Breast epithelium (tissue), 4 donors: ENCODE measurements around the gene GPR148. TPM values are rescaled to one million over a fixed set of nuclear protein-coding genes. Genes with fewer than 3 reads are reported as not detected.
A peak's percentile ranks its signal among the peaks of the same experiment; 100 is the strongest.

Experiments
- DNase-seq, 2 donors: peaks; one replicate each; pipeline ENCODE4 v3.0.0-alpha.2; 2019; ENCODE audit warnings: low spot score in 2 of 2
- H3K27ac ChIP-seq, 2 donors: fragments of 200-600 bp; sonication (generic) in 1 of 2; one replicate each; pipeline ENCODE4 v1.5.1; 2016 to 2019; ENCODE audit warnings: mild to moderate bottlenecking in 1 of 2
- H3K27me3 ChIP-seq, 2 donors: fragments of 200-600 bp; sonication (generic) in 1 of 2; one replicate each; pipeline versions ENCODE4 v1.5.1 to v1.6.0; 2017 to 2019; ENCODE audit warnings: control low read depth in 1 of 2, mild to moderate bottlenecking in 1 of 2
- H3K36me3 ChIP-seq: fragments of 200-600 bp; one replicate; pipeline ENCODE4 v1.5.1; 2019
- H3K4me1 ChIP-seq, 2 donors: fragments of 200-600 bp; sonication (generic); one replicate each; pipeline ENCODE4 v1.5.1; 2016 to 2019; ENCODE audit warnings: control low read depth in 1 of 2
- H3K4me3 ChIP-seq, 3 donors: fragments of 200-600 bp; sonication (generic); 1 replicate in 2 of 3; 2 replicates in 1 of 3; pipeline ENCODE4 v1.5.1; 2016 to 2019; ENCODE audit warnings: mild to moderate bottlenecking in 3 of 3, moderate library complexity in 2 of 3
- H3K9me3 ChIP-seq, 2 donors: fragments of 200-600 bp; sonication (generic) in 1 of 2; one replicate each; pipeline ENCODE4 v1.5.1; 2016 to 2019; ENCODE audit warnings: control low read depth in 1 of 2
- POLR2A ChIP-seq: fragments of 450-650 bp; IDR thresholded peaks from one replicate; pipeline ENCODE4 v1.6.1; 2016; ENCODE audit warnings: antibody characterized with exemption, mild to moderate bottlenecking, moderate library complexity
- POLR2AphosphoS5 ChIP-seq, 3 donors: sonication (generic); formaldehyde crosslinking; IDR thresholded peaks; one replicate each; pipeline ENCODE4 v1.6.1; 2017; ENCODE audit warnings: antibody characterized with exemption in 3 of 3
- intact Hi-C: fragments of 100-400 bp; cut with DNase I; formaldehyde crosslinking; loops from one replicate; pipeline ENCODE4 v1.15.1; 2023; ENCODE audit warnings: low total_unique reads
- total RNA-seq, 3 donors: library from RNA; depleted of rRNA; stranded (reverse); fragments of >200 nt; gene quantifications; one replicate each; pipeline ENCODE4 v1.1.0, GENCODE V29; 2016
- TF ChIP-seq, protein P1 (sequence below), 3 donors: fragments of 450-650 bp; IDR thresholded peaks; one replicate each; pipeline ENCODE4 v1.5.1; 2016 to 2017; ENCODE audit warnings: antibody characterized with exemption in 3 of 3, mild to moderate bottlenecking in 3 of 3, moderate library complexity in 3 of 3

GPR148 gene
- total RNA-seq, 3 donors from 2014 or later, result not detected

- H3K4me3 ChIP-seq, result no peak overlapping the region
- TF ChIP-seq, protein P1, sequence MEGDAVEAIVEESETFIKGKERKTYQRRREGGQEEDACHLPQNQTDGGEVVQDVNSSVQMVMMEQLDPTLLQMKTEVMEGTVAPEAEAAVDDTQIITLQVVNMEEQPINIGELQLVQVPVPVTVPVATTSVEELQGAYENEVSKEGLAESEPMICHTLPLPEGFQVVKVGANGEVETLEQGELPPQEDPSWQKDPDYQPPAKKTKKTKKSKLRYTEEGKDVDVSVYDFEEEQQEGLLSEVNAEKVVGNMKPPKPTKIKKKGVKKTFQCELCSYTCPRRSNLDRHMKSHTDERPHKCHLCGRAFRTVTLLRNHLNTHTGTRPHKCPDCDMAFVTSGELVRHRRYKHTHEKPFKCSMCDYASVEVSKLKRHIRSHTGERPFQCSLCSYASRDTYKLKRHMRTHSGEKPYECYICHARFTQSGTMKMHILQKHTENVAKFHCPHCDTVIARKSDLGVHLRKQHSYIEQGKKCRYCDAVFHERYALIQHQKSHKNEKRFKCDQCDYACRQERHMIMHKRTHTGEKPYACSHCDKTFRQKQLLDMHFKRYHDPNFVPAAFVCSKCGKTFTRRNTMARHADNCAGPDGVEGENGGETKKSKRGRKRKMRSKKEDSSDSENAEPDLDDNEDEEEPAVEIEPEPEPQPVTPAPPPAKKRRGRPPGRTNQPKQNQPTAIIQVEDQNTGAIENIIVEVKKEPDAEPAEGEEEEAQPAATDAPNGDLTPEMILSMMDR (IDR thresholded peaks at IDR 0.05), result no peak
- no peak for TF ChIP-seq POLR2AphosphoS5 (IDR thresholded peaks at IDR 0.05)
- no peak for TF ChIP-seq POLR2A
- no peak for DNase-seq
- no peak overlapping the region for H3K27ac ChIP-seq
- peaks cover 0 to 7% of the 10 kb centered on the region in 2 donors for H3K9me3 ChIP-seq
- peaks cover 0 to 10% of the 10 kb centered on the region in 2 donors for H3K27me3 ChIP-seq
- H3K36me3 ChIP-seq, result no peaks in the 10 kb centered on the region
- intact Hi-C loops, result no loop called here
- H3K4me1 ChIP-seq, result peaks cover 0 to 7% of the 10 kb centered on the region in 2 donors
These were observed 4.4 kb upstream of the GPR148 start for GRCh38 chr2:130724455-130724854.

- Histone ChIP-seq H3K36me3 (no peaks in the 10 kb centered on the region), H3K4me1 (peaks cover 0 to 7% of the 10 kb centered on the region in 2 donors), H3K27ac (peak overlapping the region; percentile 53 to 65), H3K9me3 (peaks cover 0 to 5% of the 10 kb centered on the region in 2 donors), H3K4me3 (peak overlapping the region; percentile 44 to 70 (median 59)), H3K27me3 (peaks cover 0 to 3% of the 10 kb centered on the region in 2 donors)
- TF ChIP-seq POLR2A (no peak), POLR2AphosphoS5 (IDR thresholded peaks at IDR 0.05) (no peak)
- TF ChIP-seq, protein P1 (IDR thresholded peaks at IDR 0.05), result no peak
- DNase-seq, result no peak
- intact Hi-C loops, result loop anchor here (1.0 kb wide), 1 partner anchor 42 kb away; no protein-coding TSS in a partner anchor
These were observed 2.2 kb upstream of the GPR148 start for GRCh38 chr2:130726614-130727180.

DNA sequence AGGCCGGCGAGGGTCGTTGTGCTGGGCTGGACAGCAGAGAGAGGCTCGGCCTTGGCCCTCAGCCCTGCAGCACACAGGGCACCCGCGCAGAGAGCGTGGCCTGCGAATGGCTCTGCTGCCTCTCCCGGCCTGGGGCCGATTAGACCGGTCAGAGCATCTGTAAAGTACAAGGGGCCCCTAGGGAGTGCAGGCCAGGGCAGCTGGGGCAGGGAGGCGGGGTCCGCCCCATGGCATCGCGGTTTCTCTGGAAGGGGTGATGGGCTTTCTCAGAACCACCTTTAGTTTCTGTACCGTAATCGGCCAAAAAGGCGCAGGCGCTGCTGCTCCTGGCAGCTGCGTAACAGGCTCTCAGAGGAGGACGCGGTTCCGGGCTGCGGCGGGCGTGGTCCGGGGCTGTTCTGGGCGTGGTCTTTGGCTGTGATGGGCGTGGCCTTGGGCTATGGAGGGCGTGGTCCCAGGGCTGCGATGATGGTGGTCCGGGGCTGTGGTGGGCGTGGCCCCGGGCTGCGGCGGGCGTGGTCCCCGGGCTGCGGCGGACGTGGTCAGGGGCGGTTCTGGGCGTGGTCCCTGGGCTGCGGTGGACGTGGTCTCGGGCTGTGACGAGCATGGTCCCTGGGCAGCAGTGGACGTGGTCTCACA, 1.5 kb upstream of the GPR148 start:
- peak overlapping the region; percentile 56 to 65 for H3K27ac ChIP-seq
- TF ChIP-seq, protein P1 (IDR thresholded peaks at IDR 0.05), result no peak
- TF ChIP-seq POLR2A, result no peak
- TF ChIP-seq POLR2AphosphoS5 (IDR thresholded peaks at IDR 0.05), result no peak
- peaks cover 0 to 7% of the 10 kb centered on the region in 2 donors for H3K4me1 ChIP-seq
- no peaks in the 10 kb centered on the region for H3K9me3 ChIP-seq
- peak; percentile 67 to 73 for DNase-seq
- peaks cover 0 to 3% of the 10 kb centered on the region in 2 donors for H3K27me3 ChIP-seq
- no peaks in the 10 kb centered on the region for H3K36me3 ChIP-seq
- H3K4me3 ChIP-seq, result peak overlapping the region; percentile 44 to 70 (median 59)
- intact Hi-C loops, result no loop called here

- Histone ChIP-seq H3K9me3 (no peaks in the 10 kb centered on the region), H3K27me3 (peaks cover 0 to 3% of the 10 kb centered on the region in 2 donors), H3K4me1 (peaks cover 0 to 7% of the 10 kb centered on the region in 2 donors), H3K4me3 (peak overlapping the region in 2 of 3 donors; percentile 59 to 70), H3K36me3 (no peaks in the 10 kb centered on the region), H3K27ac (peak overlapping the region in 1 of 2 donors; percentile 56)
- no peak for TF ChIP-seq POLR2A
- TF ChIP-seq, protein P1 (IDR thresholded peaks at IDR 0.05), result no peak
- TF ChIP-seq POLR2AphosphoS5 (IDR thresholded peaks at IDR 0.05), result no peak
- DNase-seq, result no peak
- intact Hi-C loops, result no loop called here
These were observed 839 bp upstream of the GPR148 start for GRCh38 chr2:130728007-130728454.
